Smooth muscle cell (in vitro differentiated cells): ENCODE measurements around the gene DCST1. TPM values are rescaled to one million over a fixed set of nuclear protein-coding genes. Genes with fewer than 3 reads are reported as not detected.

Experiments used
- DNase-seq: peaks from one replicate; lab custom pipeline; 2025; ENCODE audit not compliant: unreplicated experiment; lab: John Stamatoyannopoulos, UW
- H2AFZ ChIP-seq: fragments of 200-600 bp; sonication (generic); 2 replicates; pipeline ENCODE4 v1.6.0; 2016; ENCODE audit warnings: antibody characterized with exemption, low read depth, mild to moderate bottlenecking
- H3F3A ChIP-seq: fragments of 200-600 bp; sonication (generic); 2 replicates; pipeline ENCODE4 v1.6.0; 2017; ENCODE audit warnings: antibody characterized with exemption, low read depth
- H3K27ac ChIP-seq: fragments of 200-600 bp; sonication (generic); 2 replicates; pipeline ENCODE4 v1.5.1; 2016; ENCODE audit warnings: low read depth, mild to moderate bottlenecking
- H3K27me3 ChIP-seq: fragments of 200-600 bp; sonication (generic); 2 replicates; pipeline ENCODE4 v1.6.1; 2016; ENCODE audit warnings: low read depth, mild to moderate bottlenecking
- H3K36me3 ChIP-seq: fragments of 200-600 bp; sonication (generic); 2 replicates; pipeline ENCODE4 v1.5.1; 2016; ENCODE audit warnings: low read depth
- H3K4me1 ChIP-seq: fragments of 200-600 bp; sonication (generic); 2 replicates; pipeline ENCODE4 v1.5.1; 2016; ENCODE audit warnings: low read depth
- H3K4me2 ChIP-seq: fragments of 200-600 bp; sonication (generic); 2 replicates; pipeline ENCODE4 v1.6.0; 2016; ENCODE audit warnings: mild to moderate bottlenecking
- H3K4me3 ChIP-seq: fragments of 200-600 bp; sonication (generic); 2 replicates; pipeline ENCODE4 v1.5.1; 2016; ENCODE audit warnings: mild to moderate bottlenecking
- H3K79me2 ChIP-seq: fragments of 200-600 bp; sonication (generic); 2 replicates; pipeline ENCODE4 v1.6.0; 2016; ENCODE audit warnings: low read depth, mild to moderate bottlenecking
- H3K9ac ChIP-seq: fragments of 200-600 bp; sonication (generic); 2 replicates; pipeline ENCODE4 v1.6.0; 2016; ENCODE audit warnings: low read depth
- H3K9me3 ChIP-seq: fragments of 200-600 bp; sonication (generic); replicated peaks from 2 replicates; pipeline ENCODE4 v1.5.1; 2016; ENCODE audit warnings: low read depth
- H4K20me1 ChIP-seq: fragments of 200-600 bp; sonication (generic); 2 replicates; pipeline ENCODE4 v1.6.0; 2016; ENCODE audit warnings: low read depth
- WGBS: methylation state at CpG from one replicate; pipeline ENCODE4 v1.1.7; 2016; ENCODE audit warnings: low lambda C conversion rate; 5-methylcytosine and 5-hydroxymethylcytosine counted together
- polyA plus RNA-seq: library from polyadenylated mRNA; unstranded; fragments of >200 nt; fragmentation: Nextera tagmentation; extraction: Ambion mirVana; gene quantifications from 2 replicates; pipeline ENCODE4 v1.2.1, GENCODE V29; 2016
- total RNA-seq: library from RNA; depleted of rRNA; stranded (reverse); fragments of >200 nt; gene quantifications from 2 replicates; pipeline ENCODE4 v1.2.3, GENCODE V29; 2014
- TF ChIP-seq, protein P1 (sequence below): fragments of 200-600 bp; sonication (generic); IDR thresholded peaks from 2 replicates; pipeline ENCODE4 v1.5.1; 2017; ENCODE audit warnings: borderline replicate concordance, mild to moderate bottlenecking, antibody characterized with exemption; ENCODE audit not compliant: insufficient read depth, poor library complexity, severe bottlenecking

The DCST1 gene
- total and polyA plus RNA-seq, 2 experiments from 2014 or later = not detected

DNA sequence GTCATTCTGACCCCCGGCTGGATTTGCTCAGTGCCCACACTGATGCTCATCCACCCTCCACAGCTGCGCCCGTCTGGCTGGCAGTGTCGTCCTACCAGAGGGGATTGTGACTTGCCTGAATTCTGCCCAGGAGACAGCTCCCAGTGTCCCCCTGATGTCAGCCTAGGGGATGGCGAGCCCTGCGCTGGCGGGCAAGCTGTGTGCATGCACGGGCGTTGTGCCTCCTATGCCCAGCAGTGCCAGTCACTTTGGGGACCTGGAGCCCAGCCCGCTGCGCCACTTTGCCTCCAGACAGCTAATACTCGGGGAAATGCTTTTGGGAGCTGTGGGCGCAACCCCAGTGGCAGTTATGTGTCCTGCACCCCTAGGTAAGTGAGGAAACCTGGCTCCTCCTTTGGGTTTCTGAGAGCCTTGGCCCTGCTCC lies 24.2 kb downstream of the DCST1 start:
- H3K36me3 ChIP-seq = no peaks in the 10 kb centered on the region
- H3F3A ChIP-seq = no peaks in the 10 kb centered on the region
- H4K20me1 ChIP-seq = no peaks in the 10 kb centered on the region
- H3K79me2 ChIP-seq = no peaks in the 10 kb centered on the region
- H3K9ac ChIP-seq = no peak overlapping the region
- peaks cover 11% of the 10 kb centered on the region for H3K4me1 ChIP-seq
- H2AFZ ChIP-seq = no peak overlapping the region
- WGBS = 92% methylated on average over 13 of the region's 13 CpGs
- H3K4me3 ChIP-seq = no peak overlapping the region
- H3K27ac ChIP-seq = no peak overlapping the region
- TF ChIP-seq, protein P1, sequence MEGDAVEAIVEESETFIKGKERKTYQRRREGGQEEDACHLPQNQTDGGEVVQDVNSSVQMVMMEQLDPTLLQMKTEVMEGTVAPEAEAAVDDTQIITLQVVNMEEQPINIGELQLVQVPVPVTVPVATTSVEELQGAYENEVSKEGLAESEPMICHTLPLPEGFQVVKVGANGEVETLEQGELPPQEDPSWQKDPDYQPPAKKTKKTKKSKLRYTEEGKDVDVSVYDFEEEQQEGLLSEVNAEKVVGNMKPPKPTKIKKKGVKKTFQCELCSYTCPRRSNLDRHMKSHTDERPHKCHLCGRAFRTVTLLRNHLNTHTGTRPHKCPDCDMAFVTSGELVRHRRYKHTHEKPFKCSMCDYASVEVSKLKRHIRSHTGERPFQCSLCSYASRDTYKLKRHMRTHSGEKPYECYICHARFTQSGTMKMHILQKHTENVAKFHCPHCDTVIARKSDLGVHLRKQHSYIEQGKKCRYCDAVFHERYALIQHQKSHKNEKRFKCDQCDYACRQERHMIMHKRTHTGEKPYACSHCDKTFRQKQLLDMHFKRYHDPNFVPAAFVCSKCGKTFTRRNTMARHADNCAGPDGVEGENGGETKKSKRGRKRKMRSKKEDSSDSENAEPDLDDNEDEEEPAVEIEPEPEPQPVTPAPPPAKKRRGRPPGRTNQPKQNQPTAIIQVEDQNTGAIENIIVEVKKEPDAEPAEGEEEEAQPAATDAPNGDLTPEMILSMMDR = peak; percentile 27
- no peak for DNase-seq
- H3K4me2 ChIP-seq = no peak overlapping the region
- H3K9me3 ChIP-seq = no peaks in the 10 kb centered on the region
- no peaks in the 10 kb centered on the region for H3K27me3 ChIP-seq

- H3F3A ChIP-seq = no peaks in the 10 kb centered on the region
- H3K4me3 ChIP-seq = no peak overlapping the region
- peaks cover 13% of the 10 kb centered on the region for H4K20me1 ChIP-seq
- WGBS = 92% methylated on average over 8 of the region's 8 CpGs
- TF ChIP-seq, protein P1 = no peak
- H3K4me2 ChIP-seq = no peak overlapping the region
- no peaks in the 10 kb centered on the region for H3K9me3 ChIP-seq
- no peak for DNase-seq
- H3K27ac ChIP-seq = no peak overlapping the region
- H3K79me2 ChIP-seq = peaks cover 12% of the 10 kb centered on the region
- no peaks in the 10 kb centered on the region for H3K36me3 ChIP-seq
- H3K9ac ChIP-seq = no peak overlapping the region
- no peak overlapping the region for H2AFZ ChIP-seq
- peaks cover 21% of the 10 kb centered on the region for H3K4me1 ChIP-seq
- no peaks in the 10 kb centered on the region for H3K27me3 ChIP-seq
These were observed 27.1 kb downstream of the DCST1 start for GRCh38 chr1:155060736-155061135.

DNA sequence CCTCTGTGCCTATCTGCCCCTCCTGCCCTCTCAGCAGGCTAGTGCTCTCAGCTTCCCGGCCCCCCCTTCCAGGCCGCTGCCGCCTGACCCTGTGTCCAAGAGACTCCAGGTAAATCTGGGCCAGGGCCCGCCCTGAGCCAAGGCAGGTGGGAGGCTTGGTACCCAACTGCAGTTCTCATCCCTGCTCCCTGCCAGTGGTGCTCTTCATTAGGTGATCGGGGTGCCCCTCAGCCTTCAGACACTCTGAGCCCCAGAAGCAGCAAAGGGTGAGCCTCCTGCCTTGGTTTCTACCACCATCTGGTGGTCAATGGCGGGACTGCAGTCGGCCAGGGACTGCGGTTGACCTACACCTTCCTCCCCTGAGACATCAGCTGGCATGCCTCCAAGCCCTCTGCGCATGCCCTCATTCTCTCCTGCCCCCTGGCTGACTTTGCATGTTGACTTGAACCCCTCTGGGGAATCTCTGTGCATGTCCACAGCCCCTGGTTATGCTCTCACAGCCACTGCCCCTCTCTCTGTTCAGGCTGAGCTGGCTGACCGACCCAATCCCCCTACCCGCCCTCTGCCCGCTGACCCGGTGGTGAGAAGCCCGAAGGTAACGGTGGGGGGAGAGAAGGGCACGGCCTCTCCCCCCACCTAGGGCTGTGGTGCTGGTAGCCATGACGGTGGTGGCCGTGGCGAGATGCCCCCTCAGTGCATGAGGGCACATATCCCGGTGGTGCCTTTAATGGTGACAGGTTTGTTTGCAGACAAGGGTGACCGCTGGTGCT lies 27.9 kb downstream of the DCST1 start:
- DNase-seq = peak; percentile 77
- no peak overlapping the region for H3K4me3 ChIP-seq
- H3K36me3 ChIP-seq = no peaks in the 10 kb centered on the region
- H3K27me3 ChIP-seq = no peaks in the 10 kb centered on the region
- no peaks in the 10 kb centered on the region for H3F3A ChIP-seq
- no peaks in the 10 kb centered on the region for H3K9me3 ChIP-seq
- TF ChIP-seq, protein P1 = peak; percentile 93
- H3K79me2 ChIP-seq = peaks cover 12% of the 10 kb centered on the region
- no peak overlapping the region for H3K27ac ChIP-seq
- H3K9ac ChIP-seq = no peak overlapping the region
- 32% methylated on average over 21 of the region's 21 CpGs for WGBS
- peaks cover 21% of the 10 kb centered on the region for H4K20me1 ChIP-seq
- H3K4me1 ChIP-seq = peaks cover 21% of the 10 kb centered on the region
- peak overlapping the region; percentile 99 for H3K4me2 ChIP-seq
- no peak overlapping the region for H2AFZ ChIP-seq
